CD4-positive, alpha-beta T cell treated with Interferon alpha-2 for 1 hour (primary cell): ENCODE measurements around the gene ZNF610.

Experiments used
- DNase-seq, 2 donors: peaks; one replicate each; pipeline ENCODE4 v3.0.0-alpha.2; 2020 to 2022

ZNF610 gene

GRCh38 chr19:52398081-52398441, 62.0 kb downstream of the ZNF610 start:
- DNase-seq = peak in 1 of 2 donors; percentile 21

- no peak for DNase-seq
Observed at GRCh38 chr19:52410276-52410675, 74.2 kb downstream of the ZNF610 start.

- no peak for DNase-seq
Observed at GRCh38 chr19:52415711-52416110, 79.7 kb downstream of the ZNF610 start.
